T follicular helper cell (primary cell): ENCODE data around the gene SMYD3.
"Not testable (repeated sequence)": the region's sequence is repeated elsewhere in the genome, so short reads cannot be mapped to it uniquely, and the experiment has no call there.

ENCODE experiments used
- DNase-seq: peaks from one replicate; pipeline ENCODE4 v3.0.0-alpha.2; 2020; ENCODE audit warnings: low read depth

Gene SMYD3

GRCh38 chr1:245768596-245768995 is 738.5 kb downstream of the SMYD3 start:
- no peak for DNase-seq

DNA sequence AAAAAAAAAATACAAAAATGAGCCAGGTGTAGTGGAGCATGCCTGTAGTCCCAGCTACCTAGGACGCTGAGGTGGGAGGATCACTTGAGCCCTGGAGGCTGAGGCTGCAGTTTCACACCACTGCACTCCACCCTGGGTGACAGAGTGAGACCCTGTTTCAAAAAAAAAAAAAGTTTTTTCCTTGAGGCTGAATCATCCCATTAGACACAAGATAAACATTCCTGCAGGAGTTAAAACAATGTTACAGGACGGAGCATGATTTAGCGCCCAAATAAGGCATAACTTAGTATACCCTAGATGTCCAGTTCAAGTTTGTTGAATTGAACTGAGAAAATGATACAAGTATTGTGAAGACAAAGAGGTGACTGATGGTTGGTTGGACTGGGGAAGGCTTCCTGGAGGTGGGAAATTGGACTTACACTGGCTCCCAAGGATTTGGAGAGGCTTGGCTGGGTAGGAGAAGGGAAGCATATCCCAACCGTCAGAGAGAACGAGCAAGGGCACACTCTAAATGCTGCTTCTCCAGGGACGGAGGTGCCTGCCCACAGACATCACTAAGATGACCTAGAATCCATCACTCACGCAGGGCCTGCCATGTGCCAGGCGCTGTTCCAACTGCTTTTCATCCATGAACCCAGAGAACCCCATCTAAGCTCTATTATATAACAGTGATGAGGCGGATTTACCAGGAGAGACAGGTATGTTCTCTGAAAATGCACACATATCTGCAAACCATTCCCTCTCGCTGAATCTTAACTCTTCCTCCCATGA is 741.7 kb downstream of the SMYD3 start:
- DNase-seq = no peak

GRCh38 chr1:245763873-245764331 is 743.2 kb downstream of the SMYD3 start:
- no peak for DNase-seq

GRCh38 chr1:245762396-245762910 is 744.6 kb downstream of the SMYD3 start:
- no peak for DNase-seq

DNA sequence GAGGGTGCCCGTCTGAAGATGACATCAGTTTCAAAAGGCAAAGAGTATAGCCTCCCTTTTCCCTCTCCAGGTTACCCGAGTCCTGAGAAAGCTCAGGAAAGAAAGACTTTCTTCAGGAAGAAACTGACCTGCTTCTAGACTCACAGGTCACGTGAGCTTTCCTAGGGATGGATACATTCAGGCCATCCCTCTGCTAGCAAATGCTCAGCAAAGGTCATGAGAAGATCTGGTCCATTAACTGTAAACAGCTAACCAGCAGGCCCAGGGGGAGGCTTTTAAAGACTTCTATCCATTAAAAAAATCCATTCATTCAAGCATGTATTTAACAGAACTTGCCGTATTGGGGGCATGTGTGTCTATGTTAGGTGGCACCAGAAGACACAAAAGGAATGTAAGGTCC is 746.8 kb downstream of the SMYD3 start:
- DNase-seq = no peak

- DNase-seq = no peak
Measured at GRCh38 chr1:245754463-245754961, 752.6 kb downstream of the SMYD3 start.

- no peak for DNase-seq
Measured at GRCh38 chr1:245753807-245754206, 753.3 kb downstream of the SMYD3 start.

DNA sequence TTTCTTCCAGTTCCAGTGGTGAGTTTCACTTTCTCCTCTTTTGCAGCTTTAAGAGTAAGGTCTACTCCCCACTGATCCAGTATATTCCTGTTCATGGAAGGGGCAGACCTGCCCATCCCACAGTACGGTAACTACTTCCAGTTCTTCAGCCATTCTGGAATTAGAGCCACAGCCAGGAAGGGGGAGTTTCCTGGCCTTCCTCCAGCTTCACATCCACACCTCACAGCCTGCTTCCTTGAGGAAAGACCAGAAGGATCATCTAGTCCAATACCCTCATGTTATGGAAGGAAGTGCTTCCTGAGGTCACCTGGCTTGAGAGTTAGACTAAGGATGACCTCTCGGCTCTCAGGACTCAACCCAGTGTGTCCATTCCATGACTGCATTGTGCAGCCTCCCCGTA is 754.5 kb downstream of the SMYD3 start:
- no peak for DNase-seq

DNA sequence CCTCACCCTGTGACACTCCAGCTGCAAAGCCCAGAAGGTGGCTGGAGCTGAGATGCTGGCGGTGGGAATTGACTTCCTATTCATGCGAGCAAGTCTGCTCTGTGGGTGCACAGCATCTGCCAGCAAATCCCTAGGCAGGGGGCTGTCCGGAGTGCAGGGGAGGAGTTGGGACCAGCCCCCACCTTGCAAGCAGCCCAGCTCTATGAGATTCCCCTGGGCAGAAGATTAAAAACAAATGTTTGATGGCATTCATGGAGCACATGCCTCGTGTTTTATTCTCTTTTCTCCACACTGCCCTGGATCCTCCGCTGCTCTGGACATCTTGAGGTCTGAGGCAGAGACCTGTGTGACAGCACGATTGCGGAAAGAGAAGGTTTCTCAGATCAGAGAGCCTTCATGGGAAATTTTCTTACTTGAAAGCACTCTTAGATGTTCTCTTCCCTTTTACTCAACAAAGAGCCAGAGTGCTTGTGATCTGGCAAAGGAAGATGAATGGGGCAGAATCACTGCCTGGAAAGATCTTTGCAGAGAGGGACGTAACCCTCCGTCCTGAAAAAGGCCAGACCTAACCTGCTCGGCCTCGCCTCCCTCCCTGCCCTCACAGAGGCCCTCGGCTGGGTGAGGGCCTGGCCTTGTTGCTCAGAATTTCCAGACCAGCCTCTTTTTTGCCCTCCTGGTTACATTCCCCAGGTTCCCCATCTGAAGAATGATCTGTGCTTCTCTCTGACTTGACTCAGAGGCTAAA is 755.2 kb downstream of the SMYD3 start:
- no peak for DNase-seq

DNA sequence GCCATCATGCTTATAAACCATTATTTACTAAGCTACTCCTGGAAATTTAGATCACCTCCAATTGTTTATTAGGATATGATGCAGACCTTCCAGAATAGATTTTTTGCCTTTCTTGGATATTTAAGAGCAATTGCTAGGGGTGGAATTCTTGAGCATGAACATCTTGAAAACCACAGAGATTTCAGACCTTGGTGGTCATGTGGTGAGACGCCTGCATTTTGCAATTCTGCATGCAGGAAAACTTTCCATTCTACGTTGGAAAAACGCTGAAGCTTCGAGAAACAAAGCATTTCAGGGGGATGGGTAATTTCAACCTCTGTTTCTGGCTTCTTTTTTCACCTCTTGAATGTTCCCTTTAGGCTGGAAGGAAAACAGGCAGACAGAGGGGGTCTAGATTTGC is 756.0 kb downstream of the SMYD3 start:
- DNase-seq = no peak

GRCh38 chr1:245750261-245750660 is 756.8 kb downstream of the SMYD3 start:
- no peak for DNase-seq

GRCh38 chr1:245749053-245749452 is 758.0 kb downstream of the SMYD3 start:
- DNase-seq = no peak

- no peak for DNase-seq
Measured at GRCh38 chr1:245748646-245749045, 758.4 kb downstream of the SMYD3 start.

GRCh38 chr1:245748240-245748639 is 758.8 kb downstream of the SMYD3 start:
- no peak for DNase-seq

DNA sequence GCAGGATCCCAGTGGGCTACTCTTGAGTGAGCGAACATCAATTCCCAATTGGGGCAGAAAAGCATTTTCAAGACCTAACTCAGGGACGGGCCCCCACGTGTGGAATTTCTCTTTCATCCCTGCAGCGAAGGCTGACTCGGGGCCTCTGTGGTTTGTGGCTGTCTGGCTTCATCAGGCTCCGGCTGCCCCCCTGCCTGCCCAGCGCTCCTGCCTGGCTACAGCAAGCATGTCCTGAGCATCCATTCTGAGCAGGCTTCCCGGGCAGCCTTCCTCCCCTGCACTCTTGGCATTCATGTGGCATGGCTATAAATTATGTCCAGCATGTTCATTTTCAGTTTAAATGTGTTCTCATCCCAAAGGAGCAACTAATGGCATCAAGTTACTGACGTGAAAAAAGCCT is 764.2 kb downstream of the SMYD3 start:
- DNase-seq = no peak

DNA sequence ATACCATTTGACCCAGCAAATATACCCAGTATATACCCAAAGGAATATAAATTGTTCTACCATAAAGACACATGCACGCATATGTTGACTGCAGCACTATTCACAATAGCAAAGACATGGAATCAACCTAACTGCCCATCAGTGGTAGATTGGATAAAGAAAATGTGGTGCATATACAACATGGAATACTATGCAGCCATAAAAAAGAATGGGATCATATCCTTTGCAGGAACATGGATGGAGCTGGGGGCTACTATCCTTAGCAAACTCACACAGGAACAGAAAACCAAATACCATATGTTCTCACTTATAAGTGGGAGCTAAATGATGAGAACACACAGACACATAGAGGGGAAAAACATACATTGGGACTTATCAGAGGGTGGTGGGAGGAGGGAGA is 766.7 kb downstream of the SMYD3 start:
- not testable (repeated sequence) for DNase-seq

DNA sequence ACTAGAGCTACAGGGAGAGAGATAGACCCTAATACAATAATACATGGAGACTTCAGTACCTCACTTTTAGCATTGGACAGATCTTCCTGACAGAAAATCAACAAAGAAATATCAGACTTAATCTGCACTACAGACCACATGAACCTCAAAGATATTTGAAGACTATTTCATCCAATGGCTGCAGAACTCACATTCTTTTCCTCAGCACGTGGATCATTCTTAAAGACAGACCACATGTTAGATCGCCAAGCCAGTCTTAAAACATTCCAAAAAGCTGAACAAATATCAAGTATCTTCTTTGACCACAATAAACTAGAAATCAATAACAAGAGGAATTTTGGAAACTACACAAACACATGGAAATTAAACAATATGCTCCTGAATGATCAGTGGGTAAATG is 776.3 kb downstream of the SMYD3 start:
- no peak for DNase-seq

DNA sequence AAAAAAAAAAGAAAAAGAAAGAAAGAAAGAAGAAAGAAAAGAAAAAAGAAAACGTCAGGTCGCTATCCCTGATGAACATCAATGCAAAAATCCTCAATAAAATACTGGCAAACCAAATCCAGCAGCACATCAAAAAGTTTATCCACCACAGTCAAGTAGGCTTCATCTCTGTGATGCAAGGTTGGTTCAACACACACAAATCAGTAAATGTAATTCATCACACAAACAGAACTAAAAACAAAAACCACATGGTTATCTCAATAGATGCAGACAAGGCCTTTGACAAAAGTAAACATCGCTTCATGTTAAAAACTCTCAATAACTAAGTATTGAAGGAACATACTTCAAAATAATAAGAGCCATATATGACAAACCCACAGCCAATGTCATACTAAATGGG is 779.0 kb downstream of the SMYD3 start:
- DNase-seq = not testable (repeated sequence)

GRCh38 chr1:245721488-245721887 is 785.6 kb downstream of the SMYD3 start:
- no peak for DNase-seq

DNA sequence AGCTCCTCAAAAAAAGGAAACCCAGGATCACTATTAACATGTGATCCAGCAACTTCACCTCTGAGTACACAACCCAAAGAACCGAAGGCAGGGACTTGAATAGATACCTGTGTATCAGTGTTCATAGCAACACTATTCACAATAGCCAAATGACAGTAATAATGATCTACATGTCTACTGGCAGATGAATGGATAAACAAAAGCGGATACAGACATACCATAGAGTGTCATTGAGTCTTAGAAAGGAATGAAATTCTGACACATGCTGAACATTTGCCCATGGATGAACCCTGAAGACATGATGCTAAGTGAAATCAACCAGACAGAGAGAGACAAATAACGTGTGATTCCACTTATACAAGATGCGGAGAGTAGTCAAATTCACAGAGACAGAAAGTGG is 788.1 kb downstream of the SMYD3 start:
- DNase-seq = no peak

- no peak for DNase-seq
Measured at GRCh38 chr1:245718123-245718522, 789.0 kb downstream of the SMYD3 start.

DNA sequence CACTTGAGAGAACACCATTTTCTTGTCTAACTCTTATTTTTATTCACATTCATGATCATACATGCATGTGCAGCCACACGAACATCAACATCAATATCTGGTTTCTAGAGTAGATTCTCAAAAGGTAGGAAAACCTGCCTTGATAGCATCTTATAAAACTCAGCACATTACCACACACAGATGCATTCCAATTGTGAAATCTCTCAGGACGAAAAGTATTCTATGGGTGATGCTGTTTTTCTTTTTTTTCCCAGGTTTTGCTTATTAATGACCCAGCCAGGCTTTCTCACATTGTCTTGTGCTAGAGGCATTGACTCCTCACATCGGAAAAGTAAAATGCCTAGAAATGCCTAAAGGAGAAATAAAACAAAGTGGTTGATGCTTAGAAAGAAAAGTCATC is 789.5 kb downstream of the SMYD3 start:
- DNase-seq = no peak

GRCh38 chr1:245716561-245716960 is 790.5 kb downstream of the SMYD3 start:
- no peak for DNase-seq
